ENCODE results near the gene ADGRV1.

The ADGRV1 gene

DNA sequence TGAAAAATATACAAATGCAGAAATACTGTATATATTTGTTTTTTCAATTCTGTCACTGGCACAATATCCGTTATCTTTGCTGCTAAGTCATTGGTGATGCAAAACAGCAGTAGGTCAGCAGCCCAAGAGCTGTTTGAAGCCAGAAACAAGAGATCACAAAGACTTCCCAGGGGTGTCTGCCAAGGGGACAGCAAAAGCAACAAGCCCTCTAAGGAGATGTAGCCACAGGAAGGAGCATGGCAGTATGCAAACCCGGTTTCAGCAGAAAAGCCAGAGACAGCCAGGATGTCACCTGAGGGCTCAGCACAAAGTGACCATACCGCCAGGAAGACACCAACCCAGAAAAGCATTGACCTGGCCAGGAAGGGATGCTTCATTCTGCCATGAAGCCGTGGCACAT, 583.0 kb downstream of the ADGRV1 start:
- H3K9me3 Mint-ChIP-seq, result no peaks in the 10 kb centered on the region
- peaks cover 20% of the 10 kb centered on the region for H3K4me1 Mint-ChIP-seq
- no peak overlapping the region for H3K27ac Mint-ChIP-seq
- no peaks in the 10 kb centered on the region for H3K27me3 Mint-ChIP-seq (ENCODE audit: low read depth)
- no peak overlapping the region for H3K4me3 Mint-ChIP-seq
- H3K36me3 Mint-ChIP-seq (ENCODE audit: low read depth), result no peaks in the 10 kb centered on the region
- TF ChIP-seq, protein P1, sequence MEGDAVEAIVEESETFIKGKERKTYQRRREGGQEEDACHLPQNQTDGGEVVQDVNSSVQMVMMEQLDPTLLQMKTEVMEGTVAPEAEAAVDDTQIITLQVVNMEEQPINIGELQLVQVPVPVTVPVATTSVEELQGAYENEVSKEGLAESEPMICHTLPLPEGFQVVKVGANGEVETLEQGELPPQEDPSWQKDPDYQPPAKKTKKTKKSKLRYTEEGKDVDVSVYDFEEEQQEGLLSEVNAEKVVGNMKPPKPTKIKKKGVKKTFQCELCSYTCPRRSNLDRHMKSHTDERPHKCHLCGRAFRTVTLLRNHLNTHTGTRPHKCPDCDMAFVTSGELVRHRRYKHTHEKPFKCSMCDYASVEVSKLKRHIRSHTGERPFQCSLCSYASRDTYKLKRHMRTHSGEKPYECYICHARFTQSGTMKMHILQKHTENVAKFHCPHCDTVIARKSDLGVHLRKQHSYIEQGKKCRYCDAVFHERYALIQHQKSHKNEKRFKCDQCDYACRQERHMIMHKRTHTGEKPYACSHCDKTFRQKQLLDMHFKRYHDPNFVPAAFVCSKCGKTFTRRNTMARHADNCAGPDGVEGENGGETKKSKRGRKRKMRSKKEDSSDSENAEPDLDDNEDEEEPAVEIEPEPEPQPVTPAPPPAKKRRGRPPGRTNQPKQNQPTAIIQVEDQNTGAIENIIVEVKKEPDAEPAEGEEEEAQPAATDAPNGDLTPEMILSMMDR (IDR thresholded peaks at IDR 0.05; ENCODE audit: unreplicated experiment in 3 of 3), result no peak

DNA sequence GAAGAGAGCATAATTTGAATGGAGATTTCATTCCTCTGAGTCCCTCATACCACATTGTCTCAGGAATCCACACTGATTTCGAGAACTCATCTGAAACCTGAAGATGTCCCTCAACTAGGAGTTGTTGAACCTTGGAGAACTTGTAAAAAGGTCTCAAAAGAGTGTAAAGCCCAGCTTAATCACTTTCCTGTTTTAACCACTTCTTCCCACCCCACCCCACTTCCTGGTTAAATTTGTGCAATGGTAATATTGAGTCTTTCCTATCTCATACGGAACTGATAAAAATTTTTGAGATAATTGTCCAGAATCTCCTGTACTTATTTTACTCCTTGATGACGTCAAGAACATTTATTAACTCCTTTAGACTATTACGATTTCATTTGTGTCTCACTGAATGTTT, 583.8 kb downstream of the ADGRV1 start:
- Mint-ChIP-seq H3K9me3 (no peaks in the 10 kb centered on the region), H3K27me3 (ENCODE audit: low read depth) (no peaks in the 10 kb centered on the region), H3K4me3 (no peak overlapping the region), H3K27ac (peak overlapping the region in 1 of 3 experiments; percentile 66), H3K4me1 (peaks cover 20% of the 10 kb centered on the region), H3K36me3 (ENCODE audit: low read depth) (peaks cover under 1% of the 10 kb centered on the region)
- TF ChIP-seq, protein P1 (IDR thresholded peaks at IDR 0.05; ENCODE audit: unreplicated experiment in 3 of 3), result no peak

DNA sequence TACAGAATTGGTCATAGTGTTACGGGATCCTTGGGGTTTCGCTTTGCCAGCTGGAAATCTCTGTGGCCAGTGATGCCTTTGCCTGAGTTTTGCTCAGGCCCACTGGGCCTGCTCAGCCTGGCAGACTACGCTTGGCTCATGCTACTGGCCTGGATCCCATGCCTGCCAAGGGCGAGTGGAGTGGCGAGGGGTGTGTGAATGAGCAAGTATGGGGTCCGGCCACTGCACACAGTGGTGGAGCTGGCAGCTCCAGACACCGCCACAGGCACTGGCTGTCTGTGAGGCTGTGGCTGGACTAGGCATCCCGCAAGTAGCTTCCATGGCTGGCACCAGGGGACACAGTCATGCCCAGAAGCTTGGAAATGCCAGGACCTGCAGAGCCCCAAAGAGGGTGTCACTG, 584.2 kb downstream of the ADGRV1 start:
- Mint-ChIP-seq H3K4me1 (peaks cover 20% of the 10 kb centered on the region), H3K27ac (peak overlapping the region in 1 of 3 experiments; percentile 66), H3K27me3 (ENCODE audit: low read depth) (no peaks in the 10 kb centered on the region), H3K36me3 (ENCODE audit: low read depth) (peaks cover 5% of the 10 kb centered on the region), H3K9me3 (no peaks in the 10 kb centered on the region), H3K4me3 (no peak overlapping the region)
- TF ChIP-seq, protein P1 (IDR thresholded peaks at IDR 0.05; ENCODE audit: unreplicated experiment in 3 of 3), result no peak

DNA sequence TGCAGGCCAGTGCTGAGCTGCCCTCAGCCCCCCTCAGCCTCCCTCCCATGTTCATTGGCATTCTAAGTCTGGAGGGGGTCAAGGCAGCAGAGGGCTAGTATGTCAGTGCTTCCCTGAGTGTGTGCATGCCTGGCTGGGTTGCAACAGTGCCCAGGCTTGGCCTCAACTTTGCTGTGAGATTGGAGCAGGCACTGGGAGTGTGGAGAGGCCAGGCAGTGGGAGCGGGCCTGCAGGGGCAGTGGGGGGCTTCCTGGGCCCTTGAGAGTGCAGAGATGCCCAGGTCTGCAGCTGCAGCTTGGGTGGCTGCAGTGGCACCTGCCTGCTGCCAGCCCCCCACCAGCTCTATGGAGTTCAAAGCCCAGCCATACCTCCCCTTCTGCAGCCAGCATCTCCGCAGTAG, 585.2 kb downstream of the ADGRV1 start:
- H3K9me3 Mint-ChIP-seq, result no peaks in the 10 kb centered on the region
- H3K4me1 Mint-ChIP-seq, result peaks cover 20% of the 10 kb centered on the region
- TF ChIP-seq, protein P1 (IDR thresholded peaks at IDR 0.05; ENCODE audit: unreplicated experiment in 3 of 3), result no peak
- no peak overlapping the region for H3K27ac Mint-ChIP-seq
- H3K4me3 Mint-ChIP-seq, result no peak overlapping the region
- H3K36me3 Mint-ChIP-seq (ENCODE audit: low read depth), result peaks cover 6% of the 10 kb centered on the region
- H3K27me3 Mint-ChIP-seq (ENCODE audit: low read depth), result no peaks in the 10 kb centered on the region

DNA sequence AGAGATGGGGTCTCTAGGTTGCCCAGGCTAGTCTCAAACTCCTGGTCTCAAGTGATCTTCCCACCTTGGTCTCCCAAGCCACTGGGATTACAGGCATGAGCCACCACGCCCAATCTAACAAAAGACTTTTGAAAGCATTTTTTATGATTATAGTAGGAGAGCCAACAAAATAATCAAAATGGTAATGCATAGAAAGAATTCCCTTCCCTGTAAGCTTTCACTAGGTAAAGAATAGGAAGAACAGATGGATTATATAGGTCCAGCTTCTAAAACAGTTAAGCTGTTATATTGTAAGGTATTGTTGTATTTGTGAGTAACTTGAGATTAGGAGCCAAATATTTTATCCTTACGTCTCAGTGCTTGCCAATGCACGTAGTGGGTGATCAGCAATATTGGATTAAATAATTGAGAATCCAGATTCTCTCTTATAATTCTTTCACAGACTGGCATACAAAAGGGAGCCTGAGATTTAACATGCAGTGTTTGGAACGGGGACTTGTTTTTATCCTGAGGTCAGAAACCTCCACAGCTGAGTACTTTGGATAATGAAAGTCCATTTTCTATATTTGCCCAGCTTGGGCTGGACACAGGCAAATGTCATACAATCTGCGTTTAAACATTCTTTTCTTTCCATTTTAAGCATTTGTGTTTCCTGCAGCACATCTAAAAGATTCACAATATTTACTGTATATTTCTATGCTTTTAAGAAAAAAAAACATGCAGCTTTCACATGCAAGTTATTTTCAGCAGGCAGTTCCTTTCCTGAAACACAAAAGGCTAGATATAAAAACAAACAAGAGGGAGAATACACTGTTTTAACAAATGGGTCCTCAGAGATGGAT, 586.1 kb downstream of the ADGRV1 start:
- Mint-ChIP-seq H3K9me3 (no peaks in the 10 kb centered on the region), H3K4me3 (no peak overlapping the region), H3K27ac (peak overlapping the region; percentile 79 to 86 (median 80)), H3K36me3 (ENCODE audit: low read depth) (peaks cover 6% of the 10 kb centered on the region), H3K27me3 (ENCODE audit: low read depth) (no peaks in the 10 kb centered on the region), H3K4me1 (peaks cover 20% of the 10 kb centered on the region)
- TF ChIP-seq, protein P1 (IDR thresholded peaks at IDR 0.05; ENCODE audit: unreplicated experiment in 3 of 3), result no peak

DNA sequence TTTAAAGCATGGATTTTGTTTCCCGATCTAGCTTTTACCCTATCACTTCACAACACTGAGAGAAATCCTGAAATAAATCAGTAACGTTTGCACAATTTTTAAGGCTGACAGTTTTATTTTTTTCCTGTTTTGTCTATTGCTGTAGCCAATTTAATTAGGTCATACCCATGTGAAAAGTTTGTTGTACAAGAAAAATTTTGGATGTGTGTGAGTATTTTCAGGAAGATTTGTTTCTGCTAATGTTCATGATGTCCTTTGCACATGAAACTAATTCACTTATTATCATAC, 586.7 kb downstream of the ADGRV1 start:
- TF ChIP-seq, protein P1 (IDR thresholded peaks at IDR 0.05; ENCODE audit: unreplicated experiment in 3 of 3), result no peak
- peak overlapping the region; percentile 79 to 86 (median 80) for H3K27ac Mint-ChIP-seq
- H3K4me1 Mint-ChIP-seq, result peaks cover 22% of the 10 kb centered on the region
- H3K4me3 Mint-ChIP-seq, result no peak overlapping the region
- H3K36me3 Mint-ChIP-seq (ENCODE audit: low read depth), result peaks cover 10% of the 10 kb centered on the region
- H3K9me3 Mint-ChIP-seq, result peaks cover 2% of the 10 kb centered on the region
- no peaks in the 10 kb centered on the region for H3K27me3 Mint-ChIP-seq (ENCODE audit: low read depth)
